ENCODE results near the gene PHF21A.

PHF21A gene

DNA sequence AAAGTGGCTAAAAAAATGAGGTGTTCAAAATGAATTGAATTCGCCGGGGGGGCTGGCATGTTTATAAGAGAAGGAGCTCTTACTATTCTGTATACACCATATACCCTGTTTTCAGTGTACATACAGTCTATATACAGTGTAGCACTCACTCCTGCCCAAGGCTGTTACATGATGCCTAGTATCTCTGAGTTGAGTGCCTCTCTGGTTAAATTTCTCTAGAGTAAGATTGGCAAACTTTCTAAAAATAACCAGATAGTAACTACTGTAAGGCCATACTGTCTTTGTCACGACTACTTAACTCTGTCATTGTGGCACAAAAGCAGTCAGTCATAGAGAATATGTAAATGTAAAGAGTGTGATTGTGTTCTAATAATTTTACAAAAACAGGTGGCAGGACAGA lies 58.1 kb downstream of the PHF21A start:
- DNase-seq (ENCODE audit: low read depth, low spot score): no peak
- no peak for TF ChIP-seq CTCF (IDR thresholded peaks at IDR 0.05; ENCODE audit: low read depth, low read length)
- no peak overlapping the region for H3K4me3 ChIP-seq (ENCODE audit: low read depth, low read length)
- in situ Hi-C loops (cut with HindIII; ENCODE audit: low sequenced_read_pairs): no loop called here

DNA sequence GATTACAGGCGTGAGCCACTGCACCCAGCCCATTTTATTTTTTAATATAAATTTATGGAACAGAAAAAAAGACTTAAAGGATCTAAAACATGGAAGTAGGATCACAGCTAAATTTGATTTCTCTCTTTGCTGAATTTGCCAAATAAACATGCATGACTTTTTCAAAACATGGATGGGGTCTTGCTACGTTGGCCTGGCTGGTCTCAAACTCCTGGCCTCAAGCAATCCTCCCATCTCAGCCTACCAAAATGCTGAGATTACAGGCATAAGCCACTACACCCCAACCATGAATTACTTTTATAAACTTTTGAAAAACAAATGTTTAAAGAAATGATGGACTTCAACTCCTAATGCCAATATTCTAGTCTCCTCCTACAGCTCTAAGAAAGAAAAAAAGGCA lies 61.2 kb downstream of the PHF21A start:
- H3K4me3 ChIP-seq (ENCODE audit: low read depth, low read length): no peak overlapping the region
- TF ChIP-seq CTCF (IDR thresholded peaks at IDR 0.05; ENCODE audit: low read depth, low read length): no peak
- DNase-seq (ENCODE audit: low read depth, low spot score): no peak
- in situ Hi-C loops (cut with HindIII; ENCODE audit: low sequenced_read_pairs): no loop called here

- no peak for TF ChIP-seq CTCF (IDR thresholded peaks at IDR 0.05; ENCODE audit: low read depth, low read length)
- in situ Hi-C loops (cut with HindIII; ENCODE audit: low sequenced_read_pairs): no loop called here
- DNase-seq (ENCODE audit: low read depth, low spot score): no peak
- H3K4me3 ChIP-seq (ENCODE audit: low read depth, low read length): no peak overlapping the region
Observed at GRCh38 chr11:46057489-46057888, 63.8 kb downstream of the PHF21A start.

- TF ChIP-seq CTCF (IDR thresholded peaks at IDR 0.05; ENCODE audit: low read depth, low read length): no peak
- in situ Hi-C loops (cut with HindIII; ENCODE audit: low sequenced_read_pairs): no loop called here
- peak; percentile 50 for DNase-seq (ENCODE audit: low read depth, low spot score)
- no peak overlapping the region for H3K4me3 ChIP-seq (ENCODE audit: low read depth, low read length)
Observed at GRCh38 chr11:46055371-46055770, 65.9 kb downstream of the PHF21A start.

DNA sequence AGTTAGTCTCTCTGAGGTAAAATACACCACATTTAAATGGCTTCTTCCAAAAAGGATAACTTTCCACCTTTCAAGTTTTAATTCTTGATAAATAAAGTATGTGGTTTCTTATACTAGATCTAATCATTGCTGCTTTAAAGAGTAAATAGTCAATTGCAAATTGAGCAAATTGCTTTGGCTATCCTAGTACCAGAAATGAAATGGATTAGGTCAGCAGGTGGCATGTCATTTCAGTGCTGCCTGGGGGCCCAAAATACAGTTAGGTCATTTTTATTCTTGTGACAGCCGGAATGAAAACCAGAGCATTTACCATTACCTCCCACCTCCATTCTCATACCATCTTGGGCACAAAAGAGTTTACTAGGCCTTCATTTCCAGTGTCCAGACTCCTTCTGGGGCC lies 70.2 kb downstream of the PHF21A start:
- in situ Hi-C loops (cut with HindIII; ENCODE audit: low sequenced_read_pairs): no loop called here
- no peak overlapping the region for H3K4me3 ChIP-seq (ENCODE audit: low read depth, low read length)
- no peak for TF ChIP-seq CTCF (IDR thresholded peaks at IDR 0.05; ENCODE audit: low read depth, low read length)
- DNase-seq (ENCODE audit: low read depth, low spot score): no peak

DNA sequence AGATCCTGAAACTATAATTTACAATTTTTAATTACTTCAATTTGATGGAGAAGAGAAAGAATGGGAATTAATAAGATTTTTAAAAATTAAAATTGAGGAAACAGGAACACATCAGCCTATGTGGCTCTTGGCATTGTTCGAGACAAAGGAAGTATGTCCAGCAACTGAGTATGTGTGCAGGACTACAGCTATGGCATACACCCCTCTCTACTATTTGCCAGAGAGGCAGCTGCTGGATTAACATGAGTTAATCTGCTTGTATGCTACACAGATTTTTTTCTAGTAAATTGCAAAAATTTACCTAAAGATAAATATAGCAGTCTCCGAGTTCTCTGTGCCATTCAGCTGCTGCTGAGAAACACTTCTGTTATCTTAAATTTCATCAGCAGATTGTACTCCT lies 70.6 kb downstream of the PHF21A start:
- H3K4me3 ChIP-seq (ENCODE audit: low read depth, low read length): no peak overlapping the region
- TF ChIP-seq CTCF (IDR thresholded peaks at IDR 0.05; ENCODE audit: low read depth, low read length): no peak
- in situ Hi-C loops (cut with HindIII; ENCODE audit: low sequenced_read_pairs): no loop called here
- no peak for DNase-seq (ENCODE audit: low read depth, low spot score)

GRCh38 chr11:46050003-46050461 lies 71.2 kb downstream of the PHF21A start:
- peak; percentile 86 for DNase-seq (ENCODE audit: low read depth, low spot score)
- no peak for TF ChIP-seq CTCF (IDR thresholded peaks at IDR 0.05; ENCODE audit: low read depth, low read length)
- in situ Hi-C loops (cut with HindIII; ENCODE audit: low sequenced_read_pairs): no loop called here
- H3K4me3 ChIP-seq (ENCODE audit: low read depth, low read length): no peak overlapping the region
